Caco-2 (cell line): ENCODE results near the gene CADPS. TPM values are rescaled to one million over a fixed set of nuclear protein-coding genes. Genes with fewer than 3 reads are reported as not detected.

ENCODE experiments used
- BruUV-seq: library from RNA; stranded (reverse); fragments of 400-500 nt; replicated peaks from 2 replicates; lab custom pipeline; 2021; lab: Mats Ljungman, UMichigan
- CTCF ChIA-PET: fragments of 300-600 bp; sonication (Branson Sonifier 250); formaldehyde crosslinking; loops from one replicate; lab custom pipeline; 2022; ENCODE audit warnings: antibody characterized with exemption; lab: Charles Lee
- POLR2A ChIA-PET: fragments of 300-600 bp; sonication (Branson Sonifier 250); formaldehyde crosslinking; loops from one replicate; lab custom pipeline; 2022; ENCODE audit warnings: antibody characterized with exemption; lab: Charles Lee
- DNase-seq, 2 experiments: peaks; one replicate each; pipeline versions ENCODE4 v3.0.0 to v3.0.0-alpha.2; 2020 to 2022
- H3K27me3 ChIP-seq: replicated peaks from 2 replicates; pipeline ENCODE4 v1.6.0; 2011; ENCODE audit warnings: low read length; ENCODE audit not compliant: control insufficient read depth, insufficient read depth
- H3K36me3 ChIP-seq: 2 replicates; pipeline ENCODE4 v1.5.1; 2011; ENCODE audit warnings: low read length; ENCODE audit not compliant: control insufficient read depth, insufficient read depth
- H3K4me1 ChIP-seq: fragments of 250-450 bp; sonication (Bioruptor Pico); 2 replicates; pipeline ENCODE4 v1.5.1; 2020; ENCODE audit warnings: mild to moderate bottlenecking
- H3K4me3 ChIP-seq: 2 replicates; pipeline ENCODE4 v1.5.1; 2011; ENCODE audit warnings: low read depth, mild to moderate bottlenecking, control low read depth, low read length
- H3K9me3 ChIP-seq: fragments of 250-450 bp; sonication (Bioruptor Pico); 2 replicates; pipeline ENCODE4 v1.5.1; 2020; ENCODE audit warnings: mild to moderate bottlenecking, moderate library complexity
- H3K27ac Mint-ChIP-seq: one replicate; pipeline ENCODE4 v1.8.0; 2022; ENCODE audit warnings: mixed read lengths; ENCODE audit not compliant: unreplicated experiment
- H3K27me3 Mint-ChIP-seq: one replicate; pipeline ENCODE4 v1.8.0; 2022; ENCODE audit warnings: mixed read lengths; ENCODE audit not compliant: insufficient read depth, unreplicated experiment
- H3K36me3 Mint-ChIP-seq: one replicate; pipeline ENCODE4 v1.8.0; 2022; ENCODE audit warnings: mild to moderate bottlenecking, mixed read lengths; ENCODE audit not compliant: insufficient read depth, unreplicated experiment
- H3K4me1 Mint-ChIP-seq: one replicate; pipeline ENCODE4 v1.8.0; 2022; ENCODE audit warnings: low read depth, mixed read lengths; ENCODE audit not compliant: unreplicated experiment
- H3K4me3 Mint-ChIP-seq: one replicate; pipeline ENCODE4 v1.8.0; 2022; ENCODE audit warnings: mild to moderate bottlenecking, moderate library complexity, mixed read lengths; ENCODE audit not compliant: unreplicated experiment
- H3K9me3 Mint-ChIP-seq: one replicate; pipeline ENCODE4 v1.8.0; 2022; ENCODE audit warnings: mixed read lengths; ENCODE audit not compliant: unreplicated experiment
- intact Hi-C: fragments of 100-400 bp; cut with micrococcal nuclease; formaldehyde crosslinking; loops from one replicate; pipeline ENCODE4 v1.10.0; 2022; ENCODE audit not compliant: unreplicated experiment
- total RNA-seq: library from RNA; stranded (reverse); gene quantifications from 2 replicates; pipeline ENCODE4 v1.2.3, GENCODE V29; 2022
- TF ChIP-seq, protein P1 (sequence below), 2 experiments: fragments of 200-600 bp in 1 of 2; IDR thresholded peaks; 1 replicate in 1 of 2; 2 replicates in 1 of 2; pipeline versions ENCODE4 v1.5.1 to v1.8.0; 2011 to 2022; ENCODE audit warnings: antibody characterized with exemption in 1 of 2, control low read depth in 1 of 2, inconsistent platforms in 1 of 2, low read depth in 1 of 2, low read length in 1 of 2, mild to moderate bottlenecking in 1 of 2, moderate library complexity in 1 of 2; ENCODE audit not compliant: insufficient read depth in 1 of 2, severe bottlenecking in 1 of 2, unreplicated experiment in 1 of 2

The CADPS gene
- total RNA-seq, 1 experiment from 2014 or later, result not detected

- H3K9me3 ChIP-seq, result no peaks in the 10 kb centered on the region
- no peaks in the 10 kb centered on the region for H3K4me1 ChIP-seq
- Mint-ChIP-seq H3K4me3 (no peak overlapping the region), H3K9me3 (no peaks in the 10 kb centered on the region), H3K27me3 (no peaks in the 10 kb centered on the region), H3K4me1 (no peaks in the 10 kb centered on the region), H3K27ac (no peak overlapping the region), H3K36me3 (no peaks in the 10 kb centered on the region)
- H3K4me3 ChIP-seq, result no peak overlapping the region
- H3K36me3 ChIP-seq, result no peaks in the 10 kb centered on the region
- TF ChIP-seq, protein P1, sequence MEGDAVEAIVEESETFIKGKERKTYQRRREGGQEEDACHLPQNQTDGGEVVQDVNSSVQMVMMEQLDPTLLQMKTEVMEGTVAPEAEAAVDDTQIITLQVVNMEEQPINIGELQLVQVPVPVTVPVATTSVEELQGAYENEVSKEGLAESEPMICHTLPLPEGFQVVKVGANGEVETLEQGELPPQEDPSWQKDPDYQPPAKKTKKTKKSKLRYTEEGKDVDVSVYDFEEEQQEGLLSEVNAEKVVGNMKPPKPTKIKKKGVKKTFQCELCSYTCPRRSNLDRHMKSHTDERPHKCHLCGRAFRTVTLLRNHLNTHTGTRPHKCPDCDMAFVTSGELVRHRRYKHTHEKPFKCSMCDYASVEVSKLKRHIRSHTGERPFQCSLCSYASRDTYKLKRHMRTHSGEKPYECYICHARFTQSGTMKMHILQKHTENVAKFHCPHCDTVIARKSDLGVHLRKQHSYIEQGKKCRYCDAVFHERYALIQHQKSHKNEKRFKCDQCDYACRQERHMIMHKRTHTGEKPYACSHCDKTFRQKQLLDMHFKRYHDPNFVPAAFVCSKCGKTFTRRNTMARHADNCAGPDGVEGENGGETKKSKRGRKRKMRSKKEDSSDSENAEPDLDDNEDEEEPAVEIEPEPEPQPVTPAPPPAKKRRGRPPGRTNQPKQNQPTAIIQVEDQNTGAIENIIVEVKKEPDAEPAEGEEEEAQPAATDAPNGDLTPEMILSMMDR (IDR thresholded peaks at IDR 0.05; ENCODE audit: insufficient read depth in 1 of 2, low read depth in 1 of 2, low read length in 1 of 2, severe bottlenecking in 1 of 2, unreplicated experiment in 1 of 2), result no peak
- no peak for DNase-seq
- ChIA-PET CTCF (no interaction called here), POLR2A (no interaction called here)
- no peaks in the 10 kb centered on the region for H3K27me3 ChIP-seq
- intact Hi-C loops, result no loop called here
- BruUV-seq, result no TSS peak
Measured at GRCh38 chr3:62785384-62785783, 89.8 kb downstream of the CADPS start.

DNA sequence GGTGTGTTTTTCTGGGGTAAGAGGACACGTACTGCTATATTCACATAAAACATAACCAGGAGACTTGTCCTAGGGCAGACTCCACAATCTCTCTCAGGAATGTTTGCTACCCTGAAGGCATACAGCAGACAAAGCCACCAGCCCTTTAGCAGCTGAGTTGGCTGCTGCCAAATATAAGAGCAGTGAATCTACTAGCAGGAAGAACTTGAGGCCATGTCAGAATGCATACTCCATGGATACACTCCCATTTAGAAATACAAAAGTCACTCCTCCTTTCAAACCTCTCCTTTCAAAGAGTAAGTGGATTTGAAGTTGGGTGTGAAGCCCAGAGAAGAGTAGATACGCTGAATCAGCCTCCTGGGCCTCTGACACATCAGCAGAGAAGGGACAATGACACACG lies 94.1 kb downstream of the CADPS start:
- intact Hi-C loops, result no loop called here
- no TSS peak for BruUV-seq
- Histone ChIP-seq H3K36me3 (no peaks in the 10 kb centered on the region), H3K27me3 (no peaks in the 10 kb centered on the region), H3K4me1 (no peaks in the 10 kb centered on the region), H3K4me3 (no peak overlapping the region), H3K9me3 (no peaks in the 10 kb centered on the region)
- Mint-ChIP-seq H3K9me3 (no peaks in the 10 kb centered on the region), H3K27me3 (peaks cover 3% of the 10 kb centered on the region), H3K36me3 (no peaks in the 10 kb centered on the region), H3K4me3 (no peak overlapping the region), H3K4me1 (no peaks in the 10 kb centered on the region), H3K27ac (no peak overlapping the region)
- POLR2A ChIA-PET, result no interaction called here
- TF ChIP-seq, protein P1 (IDR thresholded peaks at IDR 0.05; ENCODE audit: insufficient read depth in 1 of 2, low read depth in 1 of 2, low read length in 1 of 2, severe bottlenecking in 1 of 2, unreplicated experiment in 1 of 2), result no peak
- CTCF ChIA-PET, result no interaction called here
- DNase-seq, result no peak

- CTCF ChIA-PET, result no interaction called here
- Mint-ChIP-seq H3K9me3 (no peaks in the 10 kb centered on the region), H3K27me3 (peaks cover 7% of the 10 kb centered on the region), H3K27ac (no peak overlapping the region), H3K36me3 (no peaks in the 10 kb centered on the region), H3K4me3 (no peak overlapping the region), H3K4me1 (no peaks in the 10 kb centered on the region)
- BruUV-seq, result no TSS peak
- intact Hi-C loops, result no loop called here
- no peaks in the 10 kb centered on the region for H3K27me3 ChIP-seq
- TF ChIP-seq, protein P1 (IDR thresholded peaks at IDR 0.05; ENCODE audit: insufficient read depth in 1 of 2, low read depth in 1 of 2, low read length in 1 of 2, severe bottlenecking in 1 of 2, unreplicated experiment in 1 of 2), result no peak
- no peaks in the 10 kb centered on the region for H3K36me3 ChIP-seq
- no peak overlapping the region for H3K4me3 ChIP-seq
- no peaks in the 10 kb centered on the region for H3K9me3 ChIP-seq
- DNase-seq, result no peak
- POLR2A ChIA-PET, result no interaction called here
- H3K4me1 ChIP-seq, result no peaks in the 10 kb centered on the region
Measured at GRCh38 chr3:62777674-62778073, 97.5 kb downstream of the CADPS start.
